ENCODE data around the gene PET100.

Gene PET100

GRCh38 chr19:7679771-7680605 is 50.4 kb downstream of the PET100 start:
- Histone ChIP-seq H3K36me3 (peaks cover 16 to 26% (median 24%) of the 10 kb centered on the region in 3 donors), H3K9me3 (no peaks in the 10 kb centered on the region), H3K4me3 (peak overlapping the region; percentile 79 to 100), H3K4me1 (peaks cover 0 to 20% (median 11%) of the 10 kb centered on the region in 4 donors), H3K27ac (peak overlapping the region in 1 of 2 donors; percentile 88), H3K27me3 (peaks cover 0 to 41% of the 10 kb centered on the region in 2 donors)
- DNase-seq, result no peak
- intact Hi-C loops (cut with DNase I; ENCODE audit: low total_unique reads), result loop anchor here (5.0 to 10.0 kb wide), 3 partner anchors 115 to 583 kb away; no protein-coding TSS in a partner anchor
- no peak for TF ChIP-seq CTCF (IDR thresholded peaks at IDR 0.05)

- peaks cover 0 to 20% (median 11%) of the 10 kb centered on the region in 4 donors for H3K4me1 ChIP-seq
- DNase-seq, result peak; percentile 77 to 89
- H3K9me3 ChIP-seq, result no peaks in the 10 kb centered on the region
- TF ChIP-seq CTCF (IDR thresholded peaks at IDR 0.05), result peak; percentile 96 to 97
- peaks cover 0 to 41% of the 10 kb centered on the region in 2 donors for H3K27me3 ChIP-seq
- intact Hi-C loops (cut with DNase I; ENCODE audit: low total_unique reads), result loop anchor here (5.0 to 10.0 kb wide), 2 partner anchors 116 to 583 kb away; no protein-coding TSS in a partner anchor
- peak within 1 kb of the TSS; percentile 79 to 100 for H3K4me3 ChIP-seq
- peak within 1 kb of the TSS; percentile 77 to 88 for H3K27ac ChIP-seq
- peaks cover 20 to 29% (median 24%) of the 10 kb centered on the region in 3 donors for H3K36me3 ChIP-seq
Observed at GRCh38 chr19:7680606-7681339, 51.2 kb downstream of the PET100 start, which contains the start of gene TRAPPC5. TSS of gene TRAPPC5 (plus strand) at chr19:7680833. CDS start at chr19:7682254, 1,421 bp downstream.

Data from tibial artery (tissue), 4 donors.